ENCODE measurements around the gene ZFR.

Gene ZFR

GRCh38 chr5:32426440-32427151 is 17.9 kb downstream of the ZFR start:
- TF ChIP-seq, protein P1, sequence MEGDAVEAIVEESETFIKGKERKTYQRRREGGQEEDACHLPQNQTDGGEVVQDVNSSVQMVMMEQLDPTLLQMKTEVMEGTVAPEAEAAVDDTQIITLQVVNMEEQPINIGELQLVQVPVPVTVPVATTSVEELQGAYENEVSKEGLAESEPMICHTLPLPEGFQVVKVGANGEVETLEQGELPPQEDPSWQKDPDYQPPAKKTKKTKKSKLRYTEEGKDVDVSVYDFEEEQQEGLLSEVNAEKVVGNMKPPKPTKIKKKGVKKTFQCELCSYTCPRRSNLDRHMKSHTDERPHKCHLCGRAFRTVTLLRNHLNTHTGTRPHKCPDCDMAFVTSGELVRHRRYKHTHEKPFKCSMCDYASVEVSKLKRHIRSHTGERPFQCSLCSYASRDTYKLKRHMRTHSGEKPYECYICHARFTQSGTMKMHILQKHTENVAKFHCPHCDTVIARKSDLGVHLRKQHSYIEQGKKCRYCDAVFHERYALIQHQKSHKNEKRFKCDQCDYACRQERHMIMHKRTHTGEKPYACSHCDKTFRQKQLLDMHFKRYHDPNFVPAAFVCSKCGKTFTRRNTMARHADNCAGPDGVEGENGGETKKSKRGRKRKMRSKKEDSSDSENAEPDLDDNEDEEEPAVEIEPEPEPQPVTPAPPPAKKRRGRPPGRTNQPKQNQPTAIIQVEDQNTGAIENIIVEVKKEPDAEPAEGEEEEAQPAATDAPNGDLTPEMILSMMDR (IDR thresholded peaks at IDR 0.05; ENCODE audit: low read depth, low read length): no peak

DNA sequence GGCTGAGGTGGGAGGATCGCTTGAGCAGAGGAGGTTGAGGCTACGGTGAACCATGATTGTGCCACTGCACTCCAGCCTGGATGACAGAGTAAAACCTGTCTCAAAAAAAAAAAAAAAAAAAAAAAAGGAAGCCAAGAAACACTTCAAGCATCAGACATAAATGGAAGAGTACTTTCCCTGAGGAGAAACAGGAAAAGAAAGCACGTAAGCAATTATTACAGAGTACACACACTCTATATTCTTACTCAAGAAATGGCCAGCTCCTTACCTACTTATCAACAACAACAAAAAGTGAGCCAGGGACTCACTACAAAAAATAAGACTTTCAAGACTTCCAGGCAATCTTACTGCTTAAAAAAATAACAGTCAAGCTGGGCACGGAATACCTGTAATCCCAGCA is 21.8 kb downstream of the ZFR start:
- TF ChIP-seq, protein P1 (IDR thresholded peaks at IDR 0.05; ENCODE audit: low read depth, low read length): no peak
- no peak for DNase-seq (ENCODE audit: extremely low read depth, low read depth)

More at GRCh38 chr5:32426440-32427151, 17.9 kb downstream of the ZFR start:
- DNase-seq (ENCODE audit: extremely low read depth, low read depth): no peak

- DNase-seq (ENCODE audit: extremely low read depth, low read depth): no peak
- TF ChIP-seq, protein P1 (IDR thresholded peaks at IDR 0.05; ENCODE audit: low read depth, low read length): no peak
Observed at GRCh38 chr5:32421075-32421474, 23.5 kb downstream of the ZFR start.

GRCh38 chr5:32420506-32420905 is 24.0 kb downstream of the ZFR start:
- DNase-seq (ENCODE audit: extremely low read depth, low read depth): no peak
- TF ChIP-seq, protein P1 (IDR thresholded peaks at IDR 0.05; ENCODE audit: low read depth, low read length): no peak

GRCh38 chr5:32419791-32420190 is 24.7 kb downstream of the ZFR start:
- TF ChIP-seq, protein P1 (IDR thresholded peaks at IDR 0.05; ENCODE audit: low read depth, low read length): no peak
- DNase-seq (ENCODE audit: extremely low read depth, low read depth): no peak

- TF ChIP-seq, protein P1 (IDR thresholded peaks at IDR 0.05; ENCODE audit: low read depth, low read length): no peak
- DNase-seq (ENCODE audit: extremely low read depth, low read depth): no peak
Observed at GRCh38 chr5:32413466-32414263, 30.9 kb downstream of the ZFR start.

GRCh38 chr5:32410630-32411029 is 33.9 kb downstream of the ZFR start:
- no peak for DNase-seq (ENCODE audit: extremely low read depth, low read depth)
- TF ChIP-seq, protein P1 (IDR thresholded peaks at IDR 0.05; ENCODE audit: low read depth, low read length): no peak

All from AG09319 (cell line).